ENCODE measurements around the gene CCDC88C.

CCDC88C gene

GRCh38 chr14:91306547-91306946 is 111.1 kb downstream of the CCDC88C start:
- no peak for DNase-seq (ENCODE audit: low read depth)

- no peak for DNase-seq (ENCODE audit: low read depth)
Observed at GRCh38 chr14:91305650-91306431, 111.8 kb downstream of the CCDC88C start.

DNA sequence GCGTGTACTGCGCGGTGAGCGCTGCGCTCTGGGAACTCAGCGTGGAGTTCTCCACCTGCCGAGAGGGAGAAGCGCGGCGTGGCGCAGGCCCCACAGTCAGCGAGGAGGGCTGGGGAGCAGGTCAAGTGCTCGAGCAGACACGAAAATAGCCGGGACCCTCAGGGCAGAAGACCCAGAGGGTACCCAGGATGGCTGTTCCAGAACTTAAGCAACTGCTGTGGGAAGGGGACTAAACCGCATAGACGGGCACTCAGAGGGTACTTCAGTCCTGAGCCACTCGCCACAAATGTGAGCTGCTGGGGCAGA is 113.7 kb downstream of the CCDC88C start:
- DNase-seq (ENCODE audit: low read depth) = no peak

DNA sequence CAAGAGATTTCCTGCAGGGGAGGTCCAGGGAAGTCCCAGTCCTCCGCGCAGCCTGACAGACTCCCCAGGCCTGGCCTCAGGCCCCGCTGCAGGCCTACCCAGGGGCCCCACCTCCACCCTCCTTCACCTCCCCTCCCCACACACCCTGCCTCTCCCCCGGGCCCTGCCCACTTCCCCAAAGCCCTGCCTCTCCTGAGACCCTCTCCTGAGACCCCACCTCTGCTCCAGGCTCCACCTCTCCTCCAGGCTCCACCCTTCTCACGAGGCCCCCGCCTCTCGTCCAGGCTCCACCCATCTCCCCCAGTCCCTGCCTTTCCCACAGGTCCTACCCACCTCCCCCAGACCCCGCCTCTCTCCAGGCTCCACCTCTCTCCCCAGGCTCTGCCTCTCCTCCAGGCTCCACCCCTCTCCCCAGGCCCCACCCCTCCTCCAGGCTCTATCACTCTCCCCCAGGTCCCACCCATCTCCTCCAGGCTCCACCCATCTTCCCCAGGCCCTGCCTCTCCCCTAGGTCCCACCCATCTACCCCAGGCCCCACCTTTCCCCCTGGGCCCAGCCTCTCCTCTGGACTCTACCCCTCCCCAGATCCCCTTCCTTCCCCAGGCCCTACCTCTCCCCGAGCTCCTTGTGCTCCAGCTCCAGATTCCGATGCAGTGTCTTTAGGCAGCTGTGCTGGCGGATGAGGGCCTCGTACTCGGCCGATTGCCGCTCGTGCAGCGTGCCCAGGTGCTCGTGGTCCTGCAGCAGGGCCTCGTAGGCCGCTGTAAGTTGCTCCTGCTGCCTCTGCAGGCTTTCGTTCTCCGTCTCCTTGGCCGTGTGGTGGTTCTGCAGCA is 114.3 kb downstream of the CCDC88C start:
- DNase-seq (ENCODE audit: low read depth) = peak; percentile 84

GRCh38 chr14:91302391-91302790 is 115.2 kb downstream of the CCDC88C start:
- DNase-seq (ENCODE audit: low read depth) = no peak

DNA sequence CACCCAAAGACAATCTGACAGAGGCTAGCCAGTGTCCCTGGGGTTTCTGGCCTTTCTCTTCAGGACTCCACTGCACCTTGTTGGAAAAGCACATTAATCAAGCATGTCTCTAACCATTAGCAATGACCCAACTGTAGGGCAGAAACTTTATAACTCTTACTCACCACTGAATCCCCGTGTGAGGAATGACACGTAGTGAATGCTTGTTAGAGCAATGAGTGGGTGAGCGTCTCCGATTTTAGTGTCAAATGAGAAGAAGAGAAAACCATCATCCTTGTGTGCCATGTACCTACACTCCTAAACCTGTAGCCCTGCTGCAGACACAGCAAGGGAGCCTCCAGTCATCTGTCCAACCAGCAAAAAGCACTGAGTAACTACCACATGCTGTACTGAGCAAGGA is 116.7 kb downstream of the CCDC88C start:
- no peak for DNase-seq (ENCODE audit: low read depth)

DNA sequence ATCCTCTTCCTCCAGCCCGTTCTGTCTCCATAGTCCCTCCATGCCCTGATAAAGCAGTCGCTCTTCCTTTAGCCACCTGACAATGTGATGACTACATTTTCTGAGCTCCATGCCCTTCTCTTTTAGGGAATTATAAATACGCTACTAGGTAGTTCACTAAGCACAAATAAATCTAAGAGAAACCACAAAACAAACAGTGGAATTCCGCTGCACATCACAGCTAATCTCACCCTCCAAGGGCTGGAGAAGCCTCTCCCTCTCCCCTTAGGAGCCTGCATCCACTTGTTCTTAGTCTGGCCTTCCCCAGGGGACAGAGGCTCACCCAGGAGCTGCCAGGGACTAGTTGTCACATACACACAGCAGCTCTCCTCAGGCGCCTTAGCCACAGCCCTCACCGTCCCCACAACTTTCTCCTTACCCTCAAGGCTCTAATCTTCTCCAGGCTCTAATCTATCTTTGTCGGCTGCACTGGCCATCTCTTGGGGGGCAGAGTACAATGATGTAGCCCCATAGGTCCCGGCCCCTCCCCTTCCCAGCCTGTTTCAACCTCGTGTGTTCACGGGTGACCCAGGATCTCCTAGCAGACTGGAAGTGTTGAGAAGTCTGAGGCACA is 117.2 kb downstream of the CCDC88C start:
- DNase-seq (ENCODE audit: low read depth) = no peak

DNA sequence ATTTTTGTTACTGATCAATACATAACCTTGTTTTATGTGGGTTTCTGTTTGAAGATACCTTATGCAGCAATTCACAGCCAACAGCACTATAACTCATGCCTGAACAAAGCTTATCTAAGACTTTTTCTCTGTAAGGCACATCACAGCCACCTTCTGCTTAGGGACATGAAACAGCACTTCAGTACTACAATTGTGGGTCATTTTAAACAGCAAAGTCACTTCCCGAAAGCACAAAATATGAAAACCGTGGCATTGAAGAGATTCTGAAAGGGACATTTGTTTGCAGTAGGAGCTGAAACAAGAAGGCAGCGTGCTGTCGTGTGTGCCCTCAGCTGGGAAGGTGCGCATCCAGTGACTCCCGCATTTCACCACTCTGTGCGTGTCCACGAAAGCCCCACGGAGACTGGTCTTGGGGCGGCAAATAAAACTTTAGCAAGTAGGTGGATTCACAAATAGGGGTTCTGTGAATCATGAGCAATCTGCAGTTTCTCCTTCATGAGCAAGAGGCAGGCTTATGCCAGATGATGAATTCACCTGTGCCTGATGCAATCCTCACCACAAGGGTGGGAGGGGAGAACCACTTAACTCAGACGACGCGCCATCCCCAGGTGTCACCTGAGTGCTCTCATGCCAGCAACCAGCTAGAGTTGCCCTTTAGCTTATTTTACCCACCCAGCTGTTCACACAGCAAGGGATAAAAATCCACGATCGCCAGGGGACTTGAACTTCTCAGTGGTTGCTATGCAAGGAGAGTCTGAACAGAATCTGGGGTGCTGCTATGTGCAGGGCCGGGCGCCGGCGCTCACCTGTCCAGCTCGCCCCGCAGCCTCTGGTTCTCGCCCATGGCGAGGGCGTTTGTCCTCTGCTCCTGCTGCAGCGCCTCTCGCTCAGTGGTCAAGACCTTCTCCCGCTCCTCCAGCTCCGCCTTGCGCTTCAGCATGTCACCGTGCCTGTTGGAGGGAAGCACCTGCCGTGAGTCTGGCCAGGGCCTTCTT is 118.2 kb downstream of the CCDC88C start:
- no peak for DNase-seq (ENCODE audit: low read depth)

GRCh38 chr14:91298576-91298975 is 119.0 kb downstream of the CCDC88C start:
- DNase-seq (ENCODE audit: low read depth) = no peak

GRCh38 chr14:91297081-91297711 is 120.4 kb downstream of the CCDC88C start:
- no peak for DNase-seq (ENCODE audit: low read depth)

DNA sequence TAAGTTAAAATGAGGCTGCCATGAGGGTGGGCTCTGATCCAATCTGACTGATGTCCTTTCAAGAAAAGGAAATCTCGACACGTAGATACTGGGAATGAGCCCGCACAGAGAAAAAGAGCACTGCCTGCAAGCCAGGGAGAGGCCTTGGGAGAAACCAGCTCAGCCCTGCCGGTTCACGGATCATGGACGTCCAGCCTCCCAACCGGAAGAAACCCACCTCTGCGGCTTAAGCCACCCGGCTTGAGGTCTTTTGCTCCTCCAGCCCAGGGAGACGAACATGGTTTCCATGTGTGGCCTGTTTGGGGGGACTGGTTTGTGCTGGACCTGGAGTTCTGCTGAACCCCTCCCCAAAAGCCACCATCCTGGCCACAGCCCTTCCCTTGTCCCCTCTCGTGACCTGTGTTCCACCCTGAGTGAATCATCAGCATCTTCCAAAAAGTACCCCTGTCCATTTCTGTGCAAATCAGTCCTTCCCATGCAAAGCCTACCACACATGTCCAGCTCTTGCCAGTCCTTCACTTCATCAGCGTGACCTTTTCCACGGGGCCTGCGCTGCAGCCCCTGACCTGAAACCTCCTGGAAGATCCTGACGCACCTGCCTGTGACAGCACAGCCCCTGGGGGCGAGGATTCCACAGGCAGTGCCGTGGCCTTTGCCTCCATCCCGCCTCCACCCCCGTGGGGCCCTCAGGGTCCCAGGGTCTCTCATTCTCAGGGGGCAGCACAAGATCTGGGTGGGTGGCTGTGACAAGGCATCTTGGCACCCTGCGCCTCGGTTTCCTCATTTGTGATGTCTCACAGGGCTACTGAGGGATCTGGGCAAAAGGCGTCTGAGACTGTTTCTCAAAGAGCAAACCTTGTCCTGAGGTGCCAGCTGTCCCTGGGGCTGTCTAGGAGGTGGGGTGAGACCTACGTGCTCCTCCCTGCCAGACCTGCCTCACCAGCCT is 121.5 kb downstream of the CCDC88C start:
- DNase-seq (ENCODE audit: low read depth) = no peak

DNA sequence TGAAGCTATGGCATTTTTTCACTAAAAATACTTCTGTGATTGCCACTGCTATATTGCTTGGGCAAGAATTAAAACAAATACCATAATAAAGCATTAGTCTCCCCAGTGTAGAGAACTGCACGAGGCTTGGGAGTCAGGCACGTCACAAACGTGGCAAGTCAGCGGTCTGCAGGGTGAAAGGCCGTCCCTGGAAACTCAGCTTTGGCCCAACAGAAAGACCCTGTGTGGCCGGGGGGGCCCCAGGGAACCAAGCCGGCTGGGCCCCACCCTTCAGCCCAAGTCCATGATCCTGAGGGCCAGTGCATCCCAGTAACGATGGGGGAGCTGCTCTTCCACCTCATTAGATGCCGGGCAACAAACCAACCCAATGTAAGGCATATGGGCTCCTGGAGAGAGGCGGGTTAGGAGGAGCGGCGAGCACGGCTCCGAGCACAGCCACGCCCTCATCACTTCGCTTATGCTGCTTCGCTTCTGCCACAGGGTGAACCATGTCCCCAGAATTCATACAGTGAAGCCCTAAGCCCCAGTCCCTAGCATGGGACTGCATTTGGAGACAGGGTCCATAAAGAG is 122.3 kb downstream of the CCDC88C start:
- DNase-seq (ENCODE audit: low read depth) = no peak

- DNase-seq (ENCODE audit: low read depth) = no peak
Observed at GRCh38 chr14:91294153-91294552, 123.5 kb downstream of the CCDC88C start.

DNA sequence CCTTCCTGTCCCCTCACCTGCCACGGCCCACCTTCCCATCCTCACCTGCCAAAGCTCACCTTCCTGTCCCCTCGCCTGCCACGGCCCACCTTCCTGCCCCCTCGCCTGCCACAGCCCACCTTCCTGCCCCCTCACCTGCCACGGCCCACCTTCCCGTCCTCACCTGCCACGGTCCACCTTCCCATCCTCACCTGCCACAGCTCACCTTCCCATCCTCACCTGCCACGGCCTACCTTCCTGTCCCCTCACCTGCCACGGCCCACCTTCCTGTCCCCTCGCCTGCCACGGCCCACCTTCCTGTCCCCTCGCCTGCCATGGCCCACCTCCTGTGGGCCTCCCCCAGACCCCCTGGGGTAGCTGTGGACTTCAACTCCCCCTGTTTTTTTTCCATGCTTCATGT is 124.3 kb downstream of the CCDC88C start:
- no peak for DNase-seq (ENCODE audit: low read depth)

GRCh38 chr14:91292491-91292890 is 125.1 kb downstream of the CCDC88C start:
- DNase-seq (ENCODE audit: low read depth) = no peak

DNA sequence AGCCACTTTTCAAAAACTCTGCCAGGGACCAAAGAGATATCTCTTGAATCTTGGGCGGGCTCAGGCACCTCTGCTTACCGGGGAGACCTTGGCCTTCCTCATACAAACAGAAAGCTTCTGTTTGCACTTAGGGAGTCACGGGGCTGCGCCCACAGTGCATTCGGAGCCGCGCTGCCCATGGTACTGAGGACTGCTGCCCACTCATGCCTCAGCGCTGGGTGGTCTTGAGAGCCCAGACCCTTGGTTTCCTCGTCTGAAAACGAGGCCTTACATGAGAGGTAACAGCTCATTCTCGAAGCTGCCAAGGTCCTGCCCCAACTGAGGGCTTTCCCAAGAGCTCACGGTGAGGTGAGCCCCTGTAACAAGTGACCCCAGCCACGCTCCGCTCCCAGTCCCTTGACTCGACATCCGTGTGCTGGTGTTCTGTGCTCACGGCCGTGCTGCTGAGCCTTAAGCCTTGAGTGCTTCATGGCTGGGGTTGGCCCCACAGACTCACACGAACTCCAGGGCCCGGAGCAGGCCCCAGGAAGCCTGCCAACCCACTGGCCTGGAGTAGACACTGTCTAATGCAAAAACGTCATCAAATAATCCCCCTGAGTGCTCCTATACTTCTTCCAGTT is 125.7 kb downstream of the CCDC88C start:
- DNase-seq (ENCODE audit: low read depth) = no peak

GRCh38 chr14:91290986-91291385 is 126.6 kb downstream of the CCDC88C start:
- no peak for DNase-seq (ENCODE audit: low read depth)

DNA sequence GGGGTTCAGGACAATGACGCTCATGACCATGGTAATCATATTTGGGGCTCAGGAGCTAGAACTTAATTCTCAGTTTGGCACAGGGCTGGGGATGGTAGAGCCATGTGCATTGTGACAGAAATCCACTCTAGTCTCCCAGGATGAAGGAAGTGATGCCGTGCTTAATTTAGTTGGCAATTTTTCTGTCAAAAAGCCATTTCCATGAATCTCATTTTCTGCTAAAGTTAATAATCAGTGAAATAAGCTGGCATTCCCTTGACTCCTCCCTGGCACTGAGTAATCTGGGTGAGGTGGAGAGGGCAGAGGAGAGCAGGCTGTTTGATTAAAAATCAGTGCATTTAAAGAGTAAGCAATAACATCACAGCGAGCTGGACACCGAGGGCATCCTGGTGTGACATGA is 128.2 kb downstream of the CCDC88C start:
- no peak for DNase-seq (ENCODE audit: low read depth)

DNA sequence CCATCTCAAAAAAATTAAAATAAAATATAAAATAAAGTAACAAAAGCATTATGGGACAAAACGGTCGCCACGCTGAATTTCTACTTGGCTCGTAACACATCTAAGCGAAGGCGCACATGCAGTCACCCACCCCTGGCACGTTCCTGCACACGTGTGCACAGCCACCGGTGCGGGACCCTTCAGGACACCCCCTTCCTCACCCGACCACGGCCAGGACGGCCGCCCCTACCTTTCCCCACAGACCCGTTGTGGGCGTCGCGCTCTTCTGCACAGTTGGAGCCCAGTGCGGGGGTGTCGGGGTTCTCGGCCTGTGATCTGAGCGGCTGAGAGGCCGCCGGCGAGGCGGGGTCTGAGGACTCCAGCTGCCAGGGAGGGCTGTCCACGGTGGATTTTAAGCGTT is 128.7 kb downstream of the CCDC88C start:
- no peak for DNase-seq (ENCODE audit: low read depth)
